Measurements from ENCODE around the gene GDNF.
"Not testable (repeated sequence)": the region's sequence is repeated elsewhere in the genome, so short reads cannot be mapped to it uniquely, and the experiment has no call there.

The GDNF gene

DNA sequence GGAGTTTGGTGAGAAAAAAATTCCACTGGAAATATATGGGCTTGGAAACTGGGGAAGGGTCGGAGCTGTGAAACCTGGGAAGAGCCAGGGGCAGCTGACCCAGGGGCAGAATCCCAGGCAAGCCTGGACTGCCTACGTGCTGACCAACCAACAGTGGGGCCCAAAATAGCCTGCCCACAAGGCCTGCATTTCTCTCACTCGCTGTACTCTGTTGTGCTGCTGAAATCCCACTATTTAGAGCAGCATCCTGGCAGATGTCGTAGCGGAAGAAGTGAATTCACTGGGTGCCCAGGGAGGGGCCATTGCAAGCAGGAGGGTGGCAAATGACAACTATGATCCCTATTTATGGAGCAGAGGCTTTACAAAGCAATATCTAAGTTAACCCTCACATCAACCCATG, 9.5 kb downstream of the GDNF start:
- no peak for DNase-seq (ENCODE audit: low read depth)
- no peak overlapping the region for H3K4me3 ChIP-seq (ENCODE audit: low read depth, low read length)

DNA sequence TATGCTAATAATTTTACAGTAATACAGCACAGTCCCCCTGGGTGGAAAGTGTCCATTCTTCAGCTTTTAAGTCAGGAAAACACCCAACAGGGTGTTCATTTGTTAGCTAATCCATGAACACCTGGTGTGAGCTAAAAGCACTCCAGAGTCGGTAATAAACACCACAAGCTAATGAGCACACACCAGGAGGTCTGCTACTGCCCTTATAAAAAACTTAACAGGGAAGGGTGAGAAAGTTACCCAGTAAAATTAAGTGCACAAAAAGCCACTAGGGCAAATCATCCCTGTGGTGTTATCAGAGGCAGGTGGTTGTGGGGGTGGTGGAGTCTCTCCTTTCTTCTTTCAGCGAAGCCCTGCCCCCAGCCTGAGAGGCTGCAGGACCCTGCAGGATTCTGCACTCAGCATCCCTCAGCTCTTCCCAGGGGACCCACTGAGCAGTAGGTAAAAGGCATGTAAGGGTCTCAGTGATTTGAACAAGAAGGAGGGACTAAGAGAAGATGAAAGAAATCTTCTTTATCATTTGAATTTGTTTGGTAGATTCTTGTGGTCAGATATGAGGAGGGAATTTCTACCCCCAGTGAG, 14.4 kb downstream of the GDNF start:
- DNase-seq (ENCODE audit: low read depth), result no peak
- H3K4me3 ChIP-seq (ENCODE audit: low read depth, low read length), result no peak overlapping the region

DNA sequence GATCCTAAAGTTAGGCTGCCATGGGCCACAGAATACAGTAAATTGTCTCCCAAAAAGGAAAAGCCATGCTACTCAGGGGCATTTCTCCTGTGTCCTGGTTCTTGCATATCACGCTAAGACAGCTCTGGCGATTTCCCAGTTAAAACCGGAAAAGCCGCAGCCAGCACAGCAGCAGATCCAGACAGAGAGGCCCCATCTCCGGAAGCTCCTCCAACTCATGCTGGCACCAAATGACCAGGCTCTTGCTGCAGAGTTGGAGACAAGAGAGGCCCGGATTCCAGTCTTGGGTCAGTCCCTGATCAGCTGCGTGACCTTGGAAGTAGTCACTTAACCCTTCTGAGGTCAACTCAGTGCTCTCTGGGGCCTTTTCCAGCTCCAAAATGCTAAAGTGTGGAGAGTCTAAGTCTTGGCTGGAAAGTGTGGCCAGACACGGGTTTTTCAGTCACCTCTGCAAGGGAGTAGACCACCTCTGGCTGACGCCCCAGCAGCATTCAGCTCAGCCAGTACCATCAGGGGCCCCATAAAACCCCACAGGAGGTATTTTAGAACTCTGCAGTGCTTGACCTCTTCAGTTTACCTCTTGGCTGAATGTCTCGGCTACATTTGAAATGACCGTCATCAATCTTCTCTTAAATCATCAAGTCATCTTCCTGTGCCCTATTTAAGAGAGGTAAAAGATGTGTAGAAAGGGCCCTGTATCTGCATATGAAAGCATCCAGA, 16.2 kb downstream of the GDNF start:
- no peak for DNase-seq (ENCODE audit: low read depth)

DNA sequence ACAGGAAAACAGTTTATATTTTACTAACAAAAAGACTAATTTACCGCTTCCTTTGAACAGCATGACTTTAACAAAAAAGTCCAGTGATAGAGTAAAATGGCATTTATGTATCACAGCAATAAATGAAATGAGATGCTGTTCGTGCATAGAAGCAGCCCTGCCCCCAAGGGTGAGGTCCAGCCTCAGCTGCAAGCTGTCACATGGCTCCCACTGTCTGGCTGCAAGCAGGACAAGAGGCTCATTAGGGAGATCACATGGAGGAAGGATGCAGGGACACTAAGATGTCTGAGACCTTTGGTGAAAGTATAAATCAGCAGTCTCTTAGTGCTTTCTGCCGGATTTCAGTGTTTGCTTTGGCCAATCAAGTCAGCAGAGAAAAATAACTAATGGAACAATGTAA, 23.0 kb downstream of the GDNF start:
- no peak for DNase-seq (ENCODE audit: low read depth)
- no peak overlapping the region for H3K4me3 ChIP-seq (ENCODE audit: low read depth, low read length)

More for the DNA sequence above, 16.2 kb downstream of the GDNF start:
- H3K4me3 ChIP-seq (ENCODE audit: low read depth, low read length), result no peak overlapping the region

- no peak for DNase-seq (ENCODE audit: low read depth)
- H3K4me3 ChIP-seq (ENCODE audit: low read depth, low read length), result no peak overlapping the region
Measured at GRCh38 chr5:37816331-37816730, 23.5 kb downstream of the GDNF start.

GRCh38 chr5:37815913-37816312, 23.9 kb downstream of the GDNF start:
- no peak overlapping the region for H3K4me3 ChIP-seq (ENCODE audit: low read depth, low read length)
- DNase-seq (ENCODE audit: low read depth), result no peak

GRCh38 chr5:37814699-37815098, 25.1 kb downstream of the GDNF start:
- H3K4me3 ChIP-seq (ENCODE audit: low read depth, low read length), result no peak overlapping the region
- no peak for DNase-seq (ENCODE audit: low read depth)

GRCh38 chr5:37812365-37812764, 27.5 kb downstream of the GDNF start:
- DNase-seq (ENCODE audit: low read depth), result no peak
- H3K4me3 ChIP-seq (ENCODE audit: low read depth, low read length), result no peak overlapping the region

GRCh38 chr5:37811866-37812265, 28.0 kb downstream of the GDNF start:
- H3K4me3 ChIP-seq (ENCODE audit: low read depth, low read length), result no peak overlapping the region
- no peak for DNase-seq (ENCODE audit: low read depth)

DNA sequence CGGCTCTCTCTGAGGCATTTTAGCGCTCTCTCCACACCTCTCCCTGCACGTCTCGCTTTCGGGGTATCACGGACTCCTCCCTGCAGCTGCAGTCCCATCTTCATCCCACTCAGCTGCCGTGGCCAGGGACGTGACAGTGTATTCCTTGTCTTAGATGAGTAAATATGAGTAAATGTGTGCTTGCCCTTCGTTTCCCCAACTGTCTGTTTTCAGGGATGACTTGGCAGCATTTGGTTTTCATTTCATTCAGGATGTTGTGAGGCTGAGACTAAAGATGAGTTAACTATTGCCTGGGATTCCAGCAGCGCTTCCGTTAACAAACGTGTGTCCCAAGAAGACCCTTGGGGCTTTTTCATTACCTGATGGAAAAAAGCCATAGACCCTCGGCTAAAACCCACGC, 29.5 kb downstream of the GDNF start:
- H3K4me3 ChIP-seq (ENCODE audit: low read depth, low read length), result peak overlapping the region; percentile 20
- peak; percentile 31 for DNase-seq (ENCODE audit: low read depth)

GRCh38 chr5:37808945-37809344, 30.9 kb downstream of the GDNF start:
- no peak for DNase-seq (ENCODE audit: low read depth)
- H3K4me3 ChIP-seq (ENCODE audit: low read depth, low read length), result no peak overlapping the region

- no peak for DNase-seq (ENCODE audit: low read depth)
- H3K4me3 ChIP-seq (ENCODE audit: low read depth, low read length), result no peak overlapping the region
Measured at GRCh38 chr5:37807621-37808301, 32.1 kb downstream of the GDNF start.

- H3K4me3 ChIP-seq (ENCODE audit: low read depth, low read length), result no peak overlapping the region
- DNase-seq (ENCODE audit: low read depth), result no peak
Measured at GRCh38 chr5:37807015-37807414, 32.8 kb downstream of the GDNF start.

GRCh38 chr5:37806476-37806875, 33.4 kb downstream of the GDNF start:
- no peak overlapping the region for H3K4me3 ChIP-seq (ENCODE audit: low read depth, low read length)
- DNase-seq (ENCODE audit: low read depth), result no peak

DNA sequence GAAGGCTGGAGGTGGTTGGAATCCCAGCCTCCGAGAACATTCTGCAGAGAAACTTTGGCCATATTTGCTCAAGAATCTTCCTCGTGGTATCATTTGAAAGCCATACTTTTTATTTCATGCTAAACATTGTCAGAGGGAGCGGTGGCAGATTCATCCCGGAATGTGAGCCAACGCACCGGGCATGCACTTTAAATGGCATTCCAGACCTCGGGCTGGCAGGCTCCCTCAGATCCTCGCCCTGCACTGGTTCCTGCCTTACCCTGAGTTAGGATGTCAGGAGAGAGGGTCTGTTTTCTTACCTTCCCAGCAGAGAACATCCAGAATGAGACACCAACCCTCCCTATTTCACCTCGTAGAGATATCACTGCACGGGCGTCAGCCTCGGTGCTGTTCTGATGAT, 33.8 kb downstream of the GDNF start:
- no peak for DNase-seq (ENCODE audit: low read depth)
- no peak overlapping the region for H3K4me3 ChIP-seq (ENCODE audit: low read depth, low read length)

- DNase-seq (ENCODE audit: low read depth), result no peak
Measured at GRCh38 chr5:37804401-37804800, 35.4 kb downstream of the GDNF start.

GRCh38 chr5:37803487-37803886, 36.4 kb downstream of the GDNF start:
- no peak for DNase-seq (ENCODE audit: low read depth)
- no peak overlapping the region for H3K4me3 ChIP-seq (ENCODE audit: low read depth, low read length)

More at GRCh38 chr5:37804401-37804800, 35.4 kb downstream of the GDNF start:
- H3K4me3 ChIP-seq (ENCODE audit: low read depth, low read length), result no peak overlapping the region

GRCh38 chr5:37801521-37801920, 38.3 kb downstream of the GDNF start:
- no peak overlapping the region for H3K4me3 ChIP-seq (ENCODE audit: low read depth, low read length)
- no peak for DNase-seq (ENCODE audit: low read depth)

- H3K4me3 ChIP-seq (ENCODE audit: low read depth, low read length), result no peak overlapping the region
- no peak for DNase-seq (ENCODE audit: low read depth)
Measured at GRCh38 chr5:37799865-37800421, 39.9 kb downstream of the GDNF start.

DNA sequence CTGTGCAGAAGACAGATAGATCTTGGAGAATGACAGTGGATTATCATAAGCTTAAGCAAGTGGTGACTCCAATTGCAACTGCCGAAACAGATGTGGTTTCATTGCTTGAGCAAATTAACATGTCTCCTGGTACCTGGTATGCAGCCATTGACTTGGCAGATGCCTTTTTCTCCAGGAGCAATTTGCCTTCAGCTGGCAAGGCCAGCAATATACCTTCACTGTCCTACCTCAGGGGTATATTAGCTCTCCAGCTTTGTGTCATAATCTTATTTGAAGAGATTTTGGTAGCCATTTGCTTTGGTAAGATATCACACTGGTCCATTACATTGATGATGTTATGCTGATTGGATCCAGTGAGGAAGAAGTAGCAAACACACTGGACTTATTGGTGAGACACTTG, 43.4 kb downstream of the GDNF start:
- not testable (repeated sequence) for DNase-seq (ENCODE audit: low read depth); H3K4me3 ChIP-seq (ENCODE audit: low read depth, low read length)
